Activated naive CD4-positive, alpha-beta T cell treated with anti-CD3 and anti-CD28 coated beads, Interleukin-2, amount 50 U/mL, for 72 hours (primary cell): ENCODE results near the gene IFNL4. TPM values are rescaled to one million over a fixed set of nuclear protein-coding genes. Genes with fewer than 3 reads are reported as not detected.
"Not testable (repeated sequence)": the region's sequence is repeated elsewhere in the genome, so short reads cannot be mapped to it uniquely, and the experiment has no call there.

Experiments used
- ATAC-seq, 2 donors: fragments of 150-1000 bp; cut with Tn5 transposase; 2 replicates each; pipeline ENCODE4 v1.10.0; 2021; ENCODE audit warnings: mild to moderate bottlenecking in 2 of 2, moderate library complexity in 2 of 2
- DNase-seq, 2 donors: peaks; one replicate each; pipeline ENCODE4 v3.0.0; 2021 to 2022; ENCODE audit warnings: low spot score in 2 of 2
- H3K27ac Mint-ChIP-seq, 2 donors: one replicate each; pipeline ENCODE4 v1.8.0; 2022; ENCODE audit warnings: mild to moderate bottlenecking in 2 of 2, mixed read lengths in 2 of 2
- H3K36me3 Mint-ChIP-seq, 2 donors: one replicate each; pipeline ENCODE4 v1.8.0; 2022; ENCODE audit warnings: mixed read lengths in 2 of 2
- H3K9me3 Mint-ChIP-seq, 2 donors: one replicate each; pipeline ENCODE4 v1.8.0; 2022; ENCODE audit warnings: mixed read lengths in 2 of 2
- total RNA-seq, 2 donors: library from RNA; stranded (reverse); gene quantifications; one replicate each; pipeline ENCODE4 v1.2.3, GENCODE V29; 2022

The IFNL4 gene
- total RNA-seq, result not detected

DNA sequence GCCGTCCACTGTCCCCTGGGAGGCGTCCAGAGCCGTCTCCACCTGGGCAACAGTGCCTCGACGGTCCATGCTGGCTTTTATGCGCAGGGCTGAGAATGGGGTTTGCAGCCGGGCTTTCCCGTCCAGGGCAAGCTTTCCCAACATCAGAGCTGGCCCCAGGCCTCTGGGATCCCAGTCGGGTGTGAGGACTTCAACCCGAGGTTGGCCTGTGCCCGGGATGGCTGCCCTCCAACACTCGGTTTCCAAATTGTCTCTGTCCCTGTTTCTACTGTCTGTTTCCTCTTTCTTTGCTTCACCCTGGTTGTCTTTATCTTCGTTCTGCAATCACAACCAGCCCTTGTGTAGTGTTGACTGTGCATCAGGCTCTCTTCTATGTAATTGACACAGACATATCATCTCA, at the start of gene IFNL4:
Gene IFNL4 (minus strand): TSS at position 51 of the 400 bp plus-strand sequence.
- Mint-ChIP-seq H3K36me3 (no peaks in the 10 kb centered on the region), H3K9me3 (no peaks in the 10 kb centered on the region), H3K27ac (no peak within 1 kb of the TSS)
- no peak for ATAC-seq
- no peak for DNase-seq

DNA sequence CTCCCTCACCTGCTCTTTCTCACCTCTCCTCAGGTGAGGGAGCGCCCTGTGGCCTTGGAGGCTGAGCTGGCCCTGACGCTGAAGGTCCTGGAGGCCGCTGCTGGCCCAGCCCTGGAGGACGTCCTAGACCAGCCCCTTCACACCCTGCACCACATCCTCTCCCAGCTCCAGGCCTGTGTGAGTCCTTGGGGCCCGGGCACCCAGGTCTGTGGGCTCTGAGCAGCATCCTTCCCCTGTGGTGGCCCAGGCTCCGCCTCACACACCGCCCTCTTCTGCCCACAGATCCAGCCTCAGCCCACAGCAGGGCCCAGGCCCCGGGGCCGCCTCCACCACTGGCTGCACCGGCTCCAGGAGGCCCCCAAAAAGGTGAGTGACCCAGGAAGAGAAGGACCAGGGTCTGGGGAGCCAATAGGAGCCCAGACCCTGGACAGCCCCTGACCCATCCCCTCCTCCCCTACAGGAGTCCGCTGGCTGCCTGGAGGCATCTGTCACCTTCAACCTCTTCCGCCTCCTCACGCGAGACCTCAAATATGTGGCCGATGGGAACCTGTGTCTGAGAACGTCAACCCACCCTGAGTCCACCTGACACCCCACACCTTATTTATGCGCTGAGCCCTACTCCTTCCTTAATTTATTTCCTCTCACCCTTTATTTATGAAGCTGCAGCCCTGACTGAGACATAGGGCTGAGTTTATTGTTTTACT, 49.4 kb upstream of the IFNL4 start:
- DNase-seq (peak; percentile 23 to 61), ATAC-seq (peak; percentile 79 to 92)
- Mint-ChIP-seq H3K9me3 (no peaks in the 10 kb centered on the region), H3K36me3 (no peaks in the 10 kb centered on the region), H3K27ac (peak overlapping the region; percentile 24 to 37)

DNA sequence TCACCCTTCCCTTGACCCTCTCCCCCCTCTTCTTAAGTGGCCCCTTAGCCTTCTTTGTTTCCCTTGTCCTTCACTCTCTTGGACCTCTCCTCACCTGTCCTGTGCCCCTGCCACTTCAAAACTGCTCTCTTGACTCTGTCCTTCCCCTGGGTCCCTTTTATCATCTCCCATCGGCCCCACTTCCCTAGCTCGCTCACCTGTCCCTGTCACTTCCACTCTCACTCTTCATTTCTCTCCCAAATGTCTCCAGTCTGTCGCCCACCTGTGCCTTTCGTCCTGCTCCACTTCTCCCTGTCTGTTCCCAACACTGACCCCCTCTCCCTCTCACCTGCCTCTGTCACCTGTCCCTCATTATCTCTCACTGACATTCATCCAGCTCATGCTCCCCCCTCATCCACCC, 48.2 kb upstream of the IFNL4 start:
- DNase-seq (no peak), ATAC-seq (no peak)
- no peaks in the 10 kb centered on the region for H3K9me3 Mint-ChIP-seq
- no peaks in the 10 kb centered on the region for H3K36me3 Mint-ChIP-seq
- no peak overlapping the region for H3K27ac Mint-ChIP-seq

DNA sequence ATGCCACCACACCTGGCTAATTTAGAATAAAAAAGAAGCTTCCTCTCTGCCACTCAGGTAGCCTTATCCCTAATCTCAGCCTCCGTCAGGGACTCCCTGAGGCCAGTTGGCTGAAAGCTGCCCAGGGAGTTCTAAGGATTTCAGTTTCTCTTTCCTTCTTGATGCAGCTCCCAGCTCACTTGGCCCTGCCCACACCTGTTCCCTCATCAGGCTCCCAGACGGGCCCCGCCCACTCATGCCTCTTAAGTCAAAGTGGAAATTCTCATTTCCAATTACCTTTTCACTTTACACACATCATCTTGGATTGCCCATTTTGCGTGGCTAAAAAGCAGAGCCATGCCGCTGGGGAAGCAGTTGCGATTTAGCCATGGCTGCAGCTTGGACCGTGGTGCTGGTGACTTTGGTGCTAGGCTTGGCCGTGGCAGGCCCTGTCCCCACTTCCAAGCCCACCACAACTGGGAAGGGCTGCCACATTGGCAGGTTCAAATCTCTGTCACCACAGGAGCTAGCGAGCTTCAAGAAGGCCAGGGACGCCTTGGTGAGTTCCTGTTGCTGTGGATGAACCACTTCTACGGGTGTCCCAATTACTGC, 47.5 kb upstream of the IFNL4 start, which contains the start of gene IFNL1:
Gene IFNL1 (plus strand): TSS at position 353 of the 591 bp plus-strand sequence. CDS start 15 bp downstream, at position 368.
- no peak for ATAC-seq
- Mint-ChIP-seq H3K27ac (no peak within 1 kb of the TSS), H3K36me3 (no peaks in the 10 kb centered on the region), H3K9me3 (no peaks in the 10 kb centered on the region)
- DNase-seq, result no peak

DNA sequence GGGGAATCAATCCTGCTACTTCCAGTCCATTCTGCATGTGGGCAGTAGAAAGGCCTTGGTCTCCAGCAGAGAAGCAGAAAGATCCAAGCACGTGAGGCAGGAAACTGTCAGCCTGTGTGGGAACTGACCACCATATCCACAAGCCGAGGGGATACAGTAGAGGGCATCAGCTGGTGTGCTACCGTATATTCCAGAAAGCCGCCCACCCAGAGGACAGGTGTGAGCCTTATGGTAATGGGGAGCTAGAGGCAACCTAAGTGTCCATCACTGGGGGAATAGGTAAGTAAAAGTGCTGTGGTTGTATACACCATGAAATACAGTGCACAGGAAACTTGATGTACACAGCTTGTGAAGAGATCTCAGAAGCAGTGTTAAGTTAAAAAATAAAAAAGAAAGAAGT, 44.7 kb upstream of the IFNL4 start:
- ATAC-seq (no peak), DNase-seq (no peak)
- no peaks in the 10 kb centered on the region for H3K9me3 Mint-ChIP-seq
- peak overlapping the region in 1 of 2 donors; percentile 69 for H3K27ac Mint-ChIP-seq
- no peaks in the 10 kb centered on the region for H3K36me3 Mint-ChIP-seq

DNA sequence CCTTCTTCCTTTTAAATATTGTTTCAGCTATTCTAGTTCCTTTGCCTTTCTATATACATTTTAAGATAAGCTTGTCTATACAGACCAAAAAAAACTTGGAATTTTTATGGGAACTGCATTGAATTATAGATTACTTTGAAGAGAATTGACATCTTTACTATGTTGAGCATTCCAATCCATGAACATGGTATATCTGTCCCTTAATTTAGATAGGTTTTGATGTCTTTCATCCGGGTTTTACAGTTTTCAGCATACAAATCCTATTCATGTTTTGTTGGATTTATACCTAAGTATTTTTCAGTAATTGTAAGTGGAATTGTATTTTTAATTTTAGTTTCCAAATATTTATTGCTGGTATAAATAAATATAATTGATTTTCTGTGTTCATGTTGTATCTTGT, 35.4 kb upstream of the IFNL4 start:
- ATAC-seq (no peak), DNase-seq (no peak)
- Mint-ChIP-seq H3K9me3 (no peaks in the 10 kb centered on the region), H3K36me3 (no peaks in the 10 kb centered on the region), H3K27ac (no peak overlapping the region)

DNA sequence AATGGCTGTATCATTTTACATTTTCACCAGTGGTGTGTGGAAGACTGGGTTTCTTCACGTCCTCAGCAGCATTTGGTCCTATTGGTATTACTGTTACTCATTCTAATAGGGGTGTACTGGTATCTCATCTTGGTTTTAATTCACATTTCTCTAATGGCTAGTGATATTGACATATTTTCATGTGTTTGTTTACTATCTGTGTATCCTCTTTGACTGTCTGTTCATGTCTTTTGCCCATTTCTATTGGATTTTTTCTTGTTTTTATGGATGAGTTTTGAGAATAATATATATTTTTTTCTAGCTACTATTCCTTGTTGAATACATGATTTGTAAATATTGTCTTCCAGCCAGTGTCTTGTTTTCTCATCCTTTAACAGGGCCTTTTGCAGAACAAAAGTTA, 33.4 kb upstream of the IFNL4 start:
- Mint-ChIP-seq H3K36me3 (no peaks in the 10 kb centered on the region), H3K27ac (no peak overlapping the region), H3K9me3 (no peaks in the 10 kb centered on the region)
- ATAC-seq (no peak), DNase-seq (no peak)

DNA sequence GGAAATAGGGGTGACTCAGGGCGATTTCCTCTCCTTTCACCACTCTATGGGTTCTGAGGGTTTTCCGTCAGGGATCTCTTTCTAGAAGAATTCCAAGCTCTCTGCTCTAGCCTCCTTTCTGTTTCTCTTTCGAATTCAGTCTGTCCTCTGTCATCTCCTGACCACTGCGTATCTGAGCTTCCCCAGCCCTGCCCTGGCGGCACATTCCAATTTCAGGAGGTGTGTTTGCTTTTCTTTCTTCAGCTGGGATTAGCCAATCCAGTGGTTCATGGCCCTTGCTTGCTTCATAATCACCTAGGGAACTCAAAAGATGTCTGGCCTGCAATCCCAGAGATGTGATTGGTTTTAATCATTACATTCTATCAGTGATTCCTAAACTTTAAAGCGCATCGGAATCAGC, 28.9 kb upstream of the IFNL4 start:
- no peak for ATAC-seq
- H3K27ac Mint-ChIP-seq, result peak overlapping the region in 1 of 2 donors; percentile 86
- H3K9me3 Mint-ChIP-seq, result no peaks in the 10 kb centered on the region
- no peak for DNase-seq
- no peaks in the 10 kb centered on the region for H3K36me3 Mint-ChIP-seq

DNA sequence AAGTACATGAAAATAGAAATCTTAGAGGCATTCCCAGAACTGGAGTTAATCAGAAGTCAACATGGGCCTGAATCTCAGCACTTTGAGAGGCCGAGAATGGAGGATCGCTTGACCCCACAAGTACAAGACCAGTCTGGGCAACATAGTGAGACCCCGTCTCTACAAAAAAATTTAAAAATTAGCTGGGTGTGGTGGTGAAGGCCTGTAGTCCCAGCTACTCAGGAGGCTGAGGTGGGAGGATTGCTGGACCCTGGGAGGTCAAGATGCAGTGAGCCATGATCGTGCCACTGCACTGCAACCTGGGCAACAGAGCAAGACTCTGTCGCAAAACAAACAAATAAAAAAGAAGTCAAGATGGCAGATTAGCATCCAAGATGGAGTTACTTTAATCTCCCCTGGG, 28.1 kb upstream of the IFNL4 start:
- H3K9me3 Mint-ChIP-seq, result no peaks in the 10 kb centered on the region
- DNase-seq, result no peak
- ATAC-seq, result no peak

DNA sequence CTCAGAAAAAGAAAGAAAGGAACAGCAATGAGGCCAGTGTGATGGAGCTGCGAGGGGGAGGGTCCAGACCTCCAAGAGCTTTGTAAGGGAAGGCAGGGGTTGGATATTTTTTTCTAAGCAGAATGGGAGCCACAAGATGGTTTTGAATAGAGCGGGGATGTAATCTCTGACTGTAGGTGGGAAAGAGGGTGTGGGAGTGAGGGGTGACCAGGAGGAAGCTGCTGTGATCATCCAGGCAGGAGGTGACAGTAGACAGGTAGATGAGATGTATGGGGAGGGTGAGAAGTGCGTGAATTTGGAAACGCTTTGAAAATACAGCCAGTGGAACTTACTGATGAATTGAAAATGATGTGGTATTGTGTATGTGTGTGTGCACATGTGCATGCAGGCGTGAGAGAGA, 26.9 kb upstream of the IFNL4 start:
- DNase-seq (no peak), ATAC-seq (no peak)
- no peaks in the 10 kb centered on the region for H3K36me3 Mint-ChIP-seq
- H3K27ac Mint-ChIP-seq, result no peak overlapping the region
- H3K9me3 Mint-ChIP-seq, result no peaks in the 10 kb centered on the region

More for the DNA sequence above, 28.1 kb upstream of the IFNL4 start:
- no peak overlapping the region for H3K27ac Mint-ChIP-seq
- no peaks in the 10 kb centered on the region for H3K36me3 Mint-ChIP-seq

DNA sequence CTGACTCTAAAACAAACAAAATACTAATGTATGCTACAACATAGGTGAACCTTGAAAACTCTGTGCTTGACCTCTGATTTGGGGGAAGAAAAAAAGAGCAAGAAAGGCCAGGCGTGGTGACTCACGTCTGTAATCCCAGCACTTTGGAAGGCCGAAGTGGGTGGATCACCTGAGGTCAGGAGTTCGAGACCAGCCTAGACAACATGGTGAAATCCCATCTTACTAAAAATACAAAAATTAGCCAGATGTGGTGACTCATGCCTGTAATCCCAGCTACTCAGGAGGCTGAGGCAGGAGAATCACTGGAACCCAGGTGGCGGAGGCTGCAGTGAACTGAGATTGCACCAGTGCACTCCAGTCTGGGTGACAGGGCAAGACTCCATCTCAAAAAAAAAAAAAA, 25.2 kb upstream of the IFNL4 start:
- H3K27ac Mint-ChIP-seq, H3K9me3 Mint-ChIP-seq, DNase-seq, H3K36me3 Mint-ChIP-seq, ATAC-seq: not testable (repeated sequence)

DNA sequence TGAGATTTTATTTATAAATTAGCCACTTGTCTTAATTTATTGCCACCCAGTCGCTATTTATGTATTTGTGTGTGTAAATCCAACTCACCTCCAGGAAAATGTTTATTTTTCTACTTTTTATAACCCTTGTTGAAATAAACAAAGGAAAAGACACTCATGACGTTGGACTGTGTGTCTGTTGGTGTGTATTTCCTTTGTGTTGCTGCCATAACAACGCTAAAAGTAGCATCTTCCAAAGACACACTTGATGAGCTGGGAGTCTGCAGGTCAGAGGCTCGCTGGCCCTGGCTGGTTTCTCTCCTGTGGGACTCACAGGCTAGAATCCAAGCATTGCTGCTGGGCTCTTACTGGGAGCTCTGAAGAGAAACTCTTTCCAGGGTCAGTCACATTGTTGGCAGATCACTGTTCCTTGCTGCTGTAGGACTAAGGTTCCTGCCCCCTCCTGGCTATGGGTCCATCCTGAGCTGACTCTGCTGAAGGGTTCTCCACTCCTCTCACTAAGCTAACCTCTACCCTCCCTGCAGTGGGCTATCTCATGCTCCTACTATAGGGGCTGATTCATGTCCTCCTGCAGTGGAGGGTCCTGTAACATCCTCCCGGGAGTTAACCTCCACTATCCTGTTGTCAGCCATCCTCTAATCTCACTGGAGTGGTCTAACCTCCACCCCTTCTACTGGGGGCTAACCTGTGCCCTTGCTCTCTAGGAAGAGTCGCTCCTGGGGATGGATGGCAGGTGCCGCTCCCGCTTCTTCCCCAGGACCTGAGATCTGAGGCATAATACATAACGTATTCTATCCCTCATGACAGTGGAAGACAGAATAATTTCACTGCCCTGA, 21.6 kb upstream of the IFNL4 start:
- DNase-seq (no peak), ATAC-seq (no peak)
- H3K36me3 Mint-ChIP-seq, result no peaks in the 10 kb centered on the region
- H3K9me3 Mint-ChIP-seq, result no peaks in the 10 kb centered on the region
- peak overlapping the region in 1 of 2 donors; percentile 21 for H3K27ac Mint-ChIP-seq

DNA sequence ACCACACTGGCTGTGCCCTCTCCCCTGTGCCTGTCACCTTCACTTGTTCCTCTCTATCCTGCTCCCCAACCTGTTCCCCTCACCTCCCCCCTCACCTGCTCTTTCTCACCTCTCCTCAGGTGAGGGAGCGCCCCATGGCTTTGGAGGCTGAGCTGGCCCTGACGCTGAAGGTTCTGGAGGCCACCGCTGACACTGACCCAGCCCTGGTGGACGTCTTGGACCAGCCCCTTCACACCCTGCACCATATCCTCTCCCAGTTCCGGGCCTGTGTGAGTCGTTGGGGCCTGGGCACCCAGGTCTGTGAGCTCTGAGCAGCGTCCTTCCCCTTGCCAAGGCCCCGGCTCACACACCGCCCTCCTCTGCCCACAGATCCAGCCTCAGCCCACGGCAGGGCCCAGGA, 20.7 kb upstream of the IFNL4 start:
- not testable (repeated sequence) for H3K9me3 Mint-ChIP-seq, DNase-seq, ATAC-seq, H3K36me3 Mint-ChIP-seq
- peak overlapping the region in 1 of 2 donors; percentile 21 for H3K27ac Mint-ChIP-seq

DNA sequence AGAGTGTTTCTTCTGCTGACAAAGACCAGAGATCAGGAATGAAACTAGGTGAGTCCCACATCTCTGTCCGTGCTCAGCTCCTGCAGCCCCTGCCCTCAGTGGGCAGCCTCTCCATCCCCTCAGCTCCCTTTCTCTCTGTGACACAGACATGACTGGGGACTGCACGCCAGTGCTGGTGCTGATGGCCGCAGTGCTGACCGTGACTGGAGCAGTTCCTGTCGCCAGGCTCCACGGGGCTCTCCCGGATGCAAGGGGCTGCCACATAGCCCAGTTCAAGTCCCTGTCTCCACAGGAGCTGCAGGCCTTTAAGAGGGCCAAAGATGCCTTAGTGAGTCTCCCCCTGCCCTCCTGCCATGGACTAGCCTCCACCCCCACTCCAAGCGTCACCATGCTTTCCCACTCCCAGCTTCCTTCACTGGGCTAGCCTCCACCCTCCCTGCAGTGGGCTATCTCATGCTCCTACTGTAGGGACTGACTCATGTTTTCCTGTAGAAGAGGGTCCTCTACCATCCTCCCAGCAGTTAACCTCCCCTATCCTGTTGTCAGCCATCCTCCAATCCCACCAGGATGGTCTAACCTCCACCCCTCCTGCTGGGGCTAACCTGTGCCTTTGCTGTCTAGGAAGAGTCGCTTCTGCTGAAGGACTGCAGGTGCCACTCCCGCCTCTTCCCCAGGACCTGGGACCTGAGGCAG, 20.0 kb upstream of the IFNL4 start:
- ATAC-seq, result peak in 1 of 2 donors; percentile 14
- not testable (repeated sequence) for H3K27ac Mint-ChIP-seq, H3K9me3 Mint-ChIP-seq, H3K36me3 Mint-ChIP-seq, DNase-seq

DNA sequence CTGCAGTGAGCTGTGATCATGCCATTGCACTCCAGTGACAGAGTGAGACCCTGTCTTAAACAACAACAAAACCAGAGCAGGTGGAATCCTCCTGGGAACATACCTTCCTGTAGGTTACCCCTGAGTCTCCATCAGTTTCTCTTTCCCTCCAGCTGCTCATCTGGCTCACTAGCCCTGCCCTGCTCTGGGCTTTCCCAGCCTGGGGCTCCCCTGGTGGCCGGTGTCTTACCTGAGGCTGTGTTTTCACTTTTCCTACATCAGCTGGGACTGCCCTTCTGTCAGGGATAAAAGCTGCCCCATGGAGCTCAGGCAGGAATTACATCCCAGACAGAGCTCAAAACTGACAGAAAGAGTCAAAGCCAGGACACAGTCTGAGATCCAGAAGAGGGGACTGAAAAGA, 19.4 kb upstream of the IFNL4 start, which contains the start of gene IFNL2:
Gene IFNL2 (plus strand): TSS at position 312 of the 400 bp plus-strand sequence. CDS start 173 bp downstream, outside the sequence.
- not testable (repeated sequence) for H3K9me3 Mint-ChIP-seq, DNase-seq, H3K27ac Mint-ChIP-seq, H3K36me3 Mint-ChIP-seq
- ATAC-seq, result peak; percentile 61 to 75

DNA sequence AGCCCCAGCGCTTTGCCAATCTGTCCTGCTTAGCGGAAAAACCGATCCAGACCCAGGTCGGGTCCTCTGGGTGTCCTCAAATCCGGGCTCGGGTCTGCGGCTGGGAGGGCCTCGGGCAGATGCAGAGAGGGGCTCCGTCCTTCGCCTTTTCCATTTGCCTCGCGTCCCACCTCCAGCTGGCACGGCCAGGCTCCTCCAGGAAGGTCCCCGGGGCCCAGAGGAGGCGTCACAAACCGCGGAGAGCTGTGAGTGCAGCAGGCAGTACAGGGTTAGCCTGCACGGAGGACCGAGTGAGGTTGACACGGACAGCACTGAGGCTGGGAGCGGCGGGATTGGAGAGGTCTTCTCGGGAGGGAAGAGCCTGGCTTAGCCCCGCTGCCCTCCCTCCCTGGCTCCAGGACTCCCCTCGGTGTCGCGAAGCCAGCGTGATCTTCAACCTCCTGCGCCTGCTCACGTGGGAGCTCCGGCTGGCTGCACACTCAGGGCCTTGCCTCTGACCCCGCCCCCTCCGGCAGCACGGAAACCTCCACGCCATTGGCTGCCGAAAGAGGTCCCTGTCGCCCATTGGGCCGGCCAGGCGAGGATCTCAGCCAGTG, 16.8 kb upstream of the IFNL4 start:
- Mint-ChIP-seq H3K36me3 (peaks cover 6 to 11% of the 10 kb centered on the region in 2 donors), H3K27ac (no peak overlapping the region), H3K9me3 (no peaks in the 10 kb centered on the region)
- no peak for DNase-seq
- peak in 1 of 2 donors; percentile 33 for ATAC-seq
